ENCODE measurements around the gene SLC10A7.

- TF ChIP-seq CTCF (IDR thresholded peaks at IDR 0.05) (no peak), POLR2AphosphoS5 (IDR thresholded peaks at IDR 0.05) (no peak), EP300 (IDR thresholded peaks at IDR 0.05) (no peak)
Measured at GRCh38 chr4:146278986-146279385, 242.8 kb downstream of the SLC10A7 start.
